HepG2 (cell line): ENCODE measurements around the gene SLC25A14. TPM values are rescaled to one million over a fixed set of nuclear protein-coding genes. Genes with fewer than 3 reads are reported as not detected.

Source experiments
- ATM ChIP-seq: fragments of 450-650 bp; IDR thresholded peaks from 2 replicates; pipeline ENCODE4 v1.7.1; 2017; ENCODE audit warnings: mild to moderate bottlenecking, borderline replicate concordance
- CREM ChIP-seq, 2 experiments: sonication (generic) in 1 of 2; formaldehyde crosslinking in 1 of 2; IDR thresholded peaks; 2 replicates each; pipeline versions ENCODE4 v1.4.0 to v1.6.1; 2016 to 2020; ENCODE audit warnings: antibody characterized with exemption in 1 of 2, mild to moderate bottlenecking in 1 of 2, missing genetic modification reagents in 1 of 2
- CSRNP2 ChIP-seq: sonication (generic); formaldehyde crosslinking; conservative IDR thresholded peaks from 2 replicates; pipeline ENCODE4 v1.8.0; 2022; ENCODE audit warnings: low read depth, missing genetic modification reagents
- GLMP ChIP-seq: sonication (generic); formaldehyde crosslinking; IDR thresholded peaks from 2 replicates; pipeline ENCODE4 v1.9.0; 2021; ENCODE audit warnings: missing genetic modification reagents, mild to moderate bottlenecking, borderline replicate concordance
- GMEB1 ChIP-seq: sonication (generic); formaldehyde crosslinking; IDR thresholded peaks from 2 replicates; pipeline ENCODE4 v1.5.1; 2020; ENCODE audit warnings: missing genetic modification reagents, mild to moderate bottlenecking, borderline replicate concordance
- HDAC2 ChIP-seq: sonication (generic); formaldehyde crosslinking; IDR thresholded peaks from 2 replicates; pipeline ENCODE4 v1.4.0; 2020; ENCODE audit warnings: missing genetic modification reagents
- HNRNPLL ChIP-seq: fragments of 200-400 bp; formaldehyde crosslinking; IDR thresholded peaks from 2 replicates; pipeline ENCODE4 v1.6.1; 2017; ENCODE audit warnings: mild to moderate bottlenecking, low read depth, low read length; ENCODE audit not compliant: poor library complexity, severe bottlenecking
- NFATC3 ChIP-seq: sonication (generic); formaldehyde crosslinking; IDR thresholded peaks from 2 replicates; pipeline ENCODE4 v1.5.1; 2020; ENCODE audit warnings: mild to moderate bottlenecking, missing genetic modification reagents
- POLR2A ChIP-seq, 2 experiments: IDR thresholded peaks; 2 replicates each; pipeline ENCODE4 v1.6.1; 2011; ENCODE audit warnings: low read depth in 2 of 2, low read length in 2 of 2, mild to moderate bottlenecking in 1 of 2, moderate library complexity in 1 of 2; ENCODE audit not compliant: insufficient read depth in 1 of 2
- POLR2G ChIP-seq: fragments of 200-400 bp; formaldehyde crosslinking; IDR thresholded peaks from 2 replicates; pipeline ENCODE4 v1.6.1; 2018; ENCODE audit warnings: mild to moderate bottlenecking, low read depth, low read length, moderate library complexity
- SATB2 ChIP-seq: sonication (generic); formaldehyde crosslinking; IDR thresholded peaks from 2 replicates; pipeline ENCODE4 v1.5.0; 2020; ENCODE audit warnings: missing genetic modification reagents
- SNAPC5 ChIP-seq: sonication (generic); formaldehyde crosslinking; IDR thresholded peaks from 2 replicates; pipeline ENCODE4 v1.8.1; 2023; ENCODE audit warnings: mild to moderate bottlenecking, missing genetic modification reagents, borderline replicate concordance
- TOE1 ChIP-seq: sonication (generic); formaldehyde crosslinking; IDR thresholded peaks from 2 replicates; pipeline ENCODE4 v1.4.0; 2020; ENCODE audit warnings: mild to moderate bottlenecking, missing genetic modification reagents
- ZNF17 ChIP-seq: sonication (generic); formaldehyde crosslinking; IDR thresholded peaks from 2 replicates; pipeline ENCODE4 v1.5.0; 2020; ENCODE audit warnings: mild to moderate bottlenecking, missing genetic modification reagents
- ZNF572 ChIP-seq: sonication (generic); formaldehyde crosslinking; IDR thresholded peaks from 2 replicates; pipeline ENCODE4 v1.5.1; 2020; ENCODE audit warnings: mild to moderate bottlenecking, missing genetic modification reagents
- ZNF687 ChIP-seq: sonication (generic); formaldehyde crosslinking; IDR thresholded peaks from 2 replicates; pipeline ENCODE4 v1.5.1; 2020; ENCODE audit warnings: mild to moderate bottlenecking, missing genetic modification reagents, moderate library complexity
- polyA plus RNA-seq, 8 experiments: library from polyadenylated mRNA; depleted of rRNA in 3 of 8; stranded (reverse) in 7 of 8; unstranded in 1 of 8; fragments of >200 nt; fragmentation: Illumina TruSeq in 4 of 8; extraction: Trizol in 4 of 8; gene quantifications; 2 replicates each; pipeline versions ENCODE4 v1.2.1 to v1.2.3, GENCODE V29; 2011 to 2016; ENCODE audit warnings: low read depth in 4 of 8, missing spikeins in 1 of 8, mixed read lengths in 1 of 8; ENCODE audit not compliant: insufficient read depth in 1 of 8
- total RNA-seq, 5 experiments: library from RNA; depleted of rRNA; stranded (reverse); fragments of >200 nt; fragmentation: Illumina TruSeq; extraction: Trizol; gene quantifications; 2 replicates each; pipeline ENCODE4 v1.2.3, GENCODE V29; 2016; ENCODE audit warnings: low read depth in 1 of 5

SLC25A14 gene
- total and polyA plus RNA-seq, 2 of the 13 experiments (the other 11 are each of a cell fraction or from before 2014, with no cell fraction given) = 14.0 to 15.6 TPM

GRCh38 chrX:130339408-130340222, at the start of gene SLC25A14 (continued):
- TF ChIP-seq ZNF687 (CRISPR knock-in tag) (peak; percentile 70), TOE1 (CRISPR knock-in tag) (no peak), POLR2G (peak; percentile 71), HNRNPLL (peak; percentile 39), GLMP (CRISPR knock-in tag) (no peak), ZNF572 (no peak), NFATC3 (CRISPR knock-in tag) (no peak), CREM (IDR thresholded peaks at IDR 0.05) (no peak), CREM (CRISPR knock-in tag; IDR thresholded peaks at IDR 0.05) (no peak), ZNF17 (CRISPR knock-in tag) (no peak), SNAPC5 (CRISPR knock-in tag) (no peak), ATM (no peak), GMEB1 (CRISPR knock-in tag) (peak; percentile 62; the same call in 1 of the 2 replicates), CSRNP2 (CRISPR knock-in tag) (no peak), HDAC2 (CRISPR knock-in tag) (peak; percentile 52; the same call in 1 of the 2 replicates), SATB2 (CRISPR knock-in tag) (no peak), POLR2A (IDR thresholded peaks at IDR 0.05; ENCODE audit: insufficient read depth in 1 of 2, low read depth in 2 of 2, low read length in 2 of 2) (peak in 1 of 2 experiments; percentile 65; a peak in 3 of 4 replicates)
